Omental fat pad (tissue), 4 donors: ENCODE data around the gene RUBCN. TPM values are rescaled to one million over a fixed set of nuclear protein-coding genes. Genes with fewer than 3 reads are reported as not detected.
"Not testable (repeated sequence)": the region's sequence is repeated elsewhere in the genome, so short reads cannot be mapped to it uniquely, and the experiment has no call there.

ENCODE experiments used
- ATAC-seq: fragments of 150-250 bp; one replicate; pipeline ENCODE4 v1.9.1; 2016; ENCODE audit warnings: mild to moderate bottlenecking, moderate library complexity; ENCODE audit not compliant: low FRiP score
- DNase-seq: peaks from one replicate; pipeline ENCODE4 v3.0.0-alpha.2; 2019; ENCODE audit warnings: low spot score
- CTCF ChIP-seq, 3 donors: fragments of 450-650 bp; IDR thresholded peaks; one replicate each; pipeline ENCODE4 v1.5.1; 2016 to 2017; ENCODE audit warnings: antibody characterized with exemption in 3 of 3, mild to moderate bottlenecking in 3 of 3, moderate library complexity in 2 of 3
- total RNA-seq, 4 donors: library from RNA; depleted of rRNA; stranded (reverse); fragments of >200 nt; gene quantifications; one replicate each; pipeline ENCODE4 v1.1.0, GENCODE V29; 2016

RUBCN gene
- total RNA-seq, 4 donors from 2014 or later = 23.6 to 69.5 (median 39.4) TPM

DNA sequence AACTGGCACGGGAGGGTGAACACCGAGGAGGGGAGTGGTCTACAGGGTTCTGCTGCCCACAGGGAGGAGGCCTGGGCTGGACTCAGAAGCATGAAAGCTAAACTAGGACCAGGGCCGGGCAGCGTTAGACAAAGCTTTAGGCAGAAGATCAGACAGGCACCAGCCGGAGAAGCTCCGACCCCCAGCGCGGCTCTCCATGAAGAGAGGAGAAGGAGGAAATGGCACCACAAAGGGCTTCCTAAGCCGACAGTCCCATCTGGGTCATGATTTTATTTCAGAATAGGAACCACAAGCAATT, 61.2 kb downstream of the RUBCN start:
- no peak for ATAC-seq
- TF ChIP-seq CTCF (IDR thresholded peaks at IDR 0.05) = no peak

GRCh38 chr3:197674741-197675562, 61.8 kb downstream of the RUBCN start:
- TF ChIP-seq CTCF (IDR thresholded peaks at IDR 0.05) = no peak
- DNase-seq (no peak), ATAC-seq (no peak)

More for the DNA sequence above, 61.2 kb downstream of the RUBCN start:
- no peak for DNase-seq

DNA sequence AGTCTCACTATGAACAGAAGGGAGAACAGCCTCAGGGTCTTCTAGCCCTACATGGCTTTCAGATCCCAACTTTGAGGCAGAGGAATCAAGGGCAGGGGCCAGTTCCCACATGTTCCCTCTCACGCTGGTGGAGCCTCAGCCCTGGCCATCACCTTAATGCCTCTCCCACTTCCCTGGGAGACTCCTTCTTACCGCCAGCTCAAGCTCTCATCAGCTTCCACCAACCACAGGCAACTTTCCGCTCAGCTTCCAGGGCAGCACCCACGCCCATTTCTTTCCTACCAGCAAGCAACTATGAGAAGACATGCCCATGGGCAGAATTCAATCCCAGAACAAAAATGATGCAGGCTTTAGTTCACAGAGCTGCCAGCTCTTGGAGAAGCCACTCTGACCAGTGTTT, 63.5 kb downstream of the RUBCN start:
- no peak for TF ChIP-seq CTCF (IDR thresholded peaks at IDR 0.05)
- ATAC-seq (no peak), DNase-seq (no peak)

DNA sequence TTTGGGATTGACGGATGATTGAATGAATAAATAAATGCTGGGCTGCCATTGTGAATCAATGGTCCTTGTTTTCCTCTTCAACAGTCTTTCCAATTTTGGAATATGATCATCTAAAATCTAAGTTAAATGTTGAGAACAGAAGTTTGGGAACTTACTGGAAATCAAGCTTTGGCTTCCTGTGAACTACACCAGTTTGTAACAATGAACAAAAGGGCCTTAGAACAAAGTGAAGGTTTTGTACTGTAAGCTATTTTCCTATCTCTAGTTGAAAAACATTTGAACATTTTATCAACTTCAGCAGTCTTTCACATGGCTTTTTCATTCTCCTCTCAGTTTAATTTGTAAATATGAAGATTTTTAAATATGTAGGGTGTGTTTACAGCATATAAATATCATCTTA, 66.3 kb downstream of the RUBCN start:
- no peak for DNase-seq
- TF ChIP-seq CTCF (IDR thresholded peaks at IDR 0.05) = no peak
- ATAC-seq = no peak

- DNase-seq (no peak), ATAC-seq (no peak)
Observed at GRCh38 chr3:197667968-197668367, 68.7 kb downstream of the RUBCN start.

DNA sequence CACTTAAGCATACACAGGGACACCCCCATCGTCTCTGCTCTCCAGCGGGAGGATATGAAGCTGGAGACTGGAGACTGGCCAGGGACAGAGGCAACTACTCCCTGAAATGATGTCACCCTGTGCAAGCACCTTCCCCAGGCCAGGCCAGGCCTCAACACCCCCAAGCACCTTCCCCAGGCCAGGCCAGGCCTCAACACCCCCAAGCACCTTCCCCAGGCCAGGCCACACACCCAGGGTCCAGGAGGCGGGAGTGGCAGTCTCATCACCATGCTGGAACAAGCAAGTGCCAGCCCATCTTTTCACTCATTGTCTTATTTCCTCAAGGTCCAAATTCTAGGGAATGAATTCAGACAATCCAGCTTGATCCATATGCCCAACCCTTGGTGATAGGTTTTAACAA, 69.4 kb downstream of the RUBCN start:
- not testable (repeated sequence) for DNase-seq, ATAC-seq

More at GRCh38 chr3:197667968-197668367, 68.7 kb downstream of the RUBCN start:
- TF ChIP-seq CTCF (IDR thresholded peaks at IDR 0.05) = no peak

DNA sequence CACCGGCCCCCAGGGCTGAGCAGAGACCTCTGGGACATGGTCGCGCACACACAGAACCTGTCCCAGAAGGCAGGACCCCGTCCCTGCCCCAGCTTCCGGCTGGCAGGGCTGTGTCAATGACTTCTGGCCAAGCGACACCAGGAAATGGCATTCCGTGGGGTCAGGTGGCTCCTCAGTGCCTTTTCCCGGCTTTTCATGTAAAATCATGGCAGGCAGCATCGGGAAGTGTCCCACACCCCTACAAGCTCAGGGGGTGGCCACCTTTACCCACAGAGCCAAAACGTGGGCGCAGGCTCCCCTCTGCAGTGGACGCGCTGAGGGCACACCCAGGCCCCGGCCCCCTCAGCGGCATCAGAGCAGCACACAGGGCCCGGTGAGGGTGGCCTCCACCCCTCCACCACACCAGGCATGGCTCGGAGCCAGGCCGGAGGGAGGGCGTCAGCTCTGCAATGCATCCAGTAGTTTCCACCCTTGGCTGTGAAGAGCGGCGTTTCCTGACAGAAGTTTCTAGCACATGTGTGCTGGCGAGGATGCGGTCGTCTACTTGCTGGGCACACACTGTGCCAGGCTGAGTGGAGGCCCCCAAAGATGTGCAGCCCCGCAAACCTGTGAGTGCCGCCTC, 70.4 kb downstream of the RUBCN start:
- DNase-seq, ATAC-seq: not testable (repeated sequence)

GRCh38 chr3:197665549-197665948, 71.2 kb downstream of the RUBCN start:
- DNase-seq = not testable (repeated sequence)
- peak; percentile 5 for ATAC-seq

GRCh38 chr3:197665142-197665491, 71.6 kb downstream of the RUBCN start:
- peak; percentile 90 for ATAC-seq
- not testable (repeated sequence) for DNase-seq

GRCh38 chr3:197664414-197665141, 72.1 kb downstream of the RUBCN start:
- DNase-seq = not testable (repeated sequence)
- ATAC-seq = peak; percentile 31

DNA sequence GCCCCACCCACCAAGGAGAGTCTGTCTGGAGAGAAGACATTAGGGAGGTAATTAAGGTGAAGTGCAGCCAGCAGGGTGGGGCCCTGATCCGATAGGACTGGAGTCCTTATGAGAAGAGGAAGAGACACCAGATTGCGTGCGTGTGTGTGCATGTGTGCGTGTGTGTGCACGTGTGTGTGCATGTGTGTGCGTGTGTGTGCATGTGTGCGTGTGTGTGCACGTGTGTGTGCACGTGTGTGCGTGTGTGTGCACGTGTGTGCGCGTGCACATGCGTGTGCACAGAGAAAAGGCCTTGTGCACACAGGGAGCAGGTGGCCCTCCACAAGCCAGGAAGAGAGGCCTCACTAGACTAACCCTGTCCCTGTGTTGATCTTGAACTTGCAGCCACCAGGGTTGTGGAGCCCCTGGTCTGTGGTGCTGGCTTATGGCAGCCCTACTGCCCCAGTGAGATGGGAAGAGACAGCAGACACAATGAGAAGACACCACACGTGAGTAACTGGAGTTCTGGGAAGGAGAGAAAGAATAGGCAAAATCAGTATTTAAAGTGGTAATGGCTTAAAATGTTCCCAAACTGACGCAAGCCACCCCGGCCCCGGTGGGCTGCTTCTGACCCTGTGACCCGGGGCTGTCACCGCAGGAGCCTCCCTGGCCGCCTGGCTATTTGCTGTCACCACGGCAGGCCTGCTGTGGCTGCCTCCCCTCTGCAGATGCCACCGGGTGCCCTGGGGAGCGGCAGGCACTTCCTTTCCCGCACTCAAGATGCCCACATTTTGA, 73.2 kb downstream of the RUBCN start:
- not testable (repeated sequence) for DNase-seq, ATAC-seq

DNA sequence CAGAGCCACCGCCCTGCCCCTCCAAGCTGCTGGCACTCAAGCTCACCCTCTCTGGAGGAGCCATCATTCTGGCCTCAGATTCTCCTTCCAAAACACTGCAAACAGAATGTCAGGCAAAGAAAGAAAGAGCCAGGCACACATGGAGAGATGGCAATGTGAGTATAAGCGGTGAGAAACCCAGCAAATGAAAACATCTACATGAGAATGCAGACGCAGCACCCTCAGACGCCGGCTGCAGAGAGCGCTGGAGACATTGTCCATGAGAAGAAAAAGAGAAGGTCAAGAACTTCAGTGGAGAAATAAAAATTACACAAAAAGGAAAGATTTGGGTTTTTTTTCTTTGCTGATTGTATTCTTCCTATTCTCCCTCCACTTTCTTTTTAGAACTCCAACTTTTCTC, 74.4 kb downstream of the RUBCN start:
- ATAC-seq, DNase-seq: not testable (repeated sequence)
